Inflammatory macrophage (primary cell): Measurements from ENCODE around the gene TBC1D17.

Source experiments
- DNase-seq, 2 donors: peaks; one replicate each; pipeline ENCODE4 v3.0.0-alpha.2; 2020 to 2022

The TBC1D17 gene

GRCh38 chr19:49861541-49862378 lies 15.7 kb upstream of the TBC1D17 start:
- no peak for DNase-seq

- no peak for DNase-seq
Observed at GRCh38 chr19:49862391-49863253, 14.9 kb upstream of the TBC1D17 start.

- no peak for DNase-seq
Observed at GRCh38 chr19:49863254-49863934, 14.1 kb upstream of the TBC1D17 start.

GRCh38 chr19:49863935-49864320 lies 13.6 kb upstream of the TBC1D17 start:
- DNase-seq: no peak

GRCh38 chr19:49864890-49865289 lies 12.6 kb upstream of the TBC1D17 start:
- DNase-seq: no peak

GRCh38 chr19:49866933-49867782 lies 10.3 kb upstream of the TBC1D17 start, which contains the start of gene PNKP:
PNKP (minus strand) TSS chr19:49867576; CDS start chr19:49867204, 372 bp downstream.
- peak; percentile 91 for DNase-seq

- no peak for DNase-seq
Observed at GRCh38 chr19:49869009-49869483, 8.5 kb upstream of the TBC1D17 start.

- DNase-seq: peak; percentile 99 to 100
Observed at GRCh38 chr19:49869484-49870308, 7.8 kb upstream of the TBC1D17 start.

- no peak for DNase-seq
Observed at GRCh38 chr19:49870309-49870901, 7.1 kb upstream of the TBC1D17 start.

- no peak for DNase-seq
Observed at GRCh38 chr19:49871349-49871985, 6.0 kb upstream of the TBC1D17 start.

- no peak for DNase-seq
Observed at GRCh38 chr19:49872245-49873128, 5.0 kb upstream of the TBC1D17 start.

- no peak for DNase-seq
Observed at GRCh38 chr19:49873129-49873521, 4.4 kb upstream of the TBC1D17 start.

GRCh38 chr19:49873834-49874233 lies 3.7 kb upstream of the TBC1D17 start:
- no peak for DNase-seq

- DNase-seq: no peak
Observed at GRCh38 chr19:49874503-49875157, 2.9 kb upstream of the TBC1D17 start.

- no peak for DNase-seq
Observed at GRCh38 chr19:49875177-49875576, 2.3 kb upstream of the TBC1D17 start.

GRCh38 chr19:49875857-49876421 lies 1.6 kb upstream of the TBC1D17 start:
- DNase-seq: peak in 1 of 2 donors; percentile 41

- DNase-seq: peak; percentile 99
Observed at GRCh38 chr19:49876422-49877019, 981 bp upstream of the TBC1D17 start.
